MM.1S (cell line): ENCODE data around the gene OR1F1.

Source experiments
- CTCF ChIP-seq: fragments of 300-600 bp; sonication (generic); IDR thresholded peaks from 2 replicates; pipeline ENCODE4 v1.5.1; 2016; ENCODE audit warnings: antibody characterized with exemption, low read length, mixed read lengths
- EZH2 ChIP-seq: fragments of 300-600 bp; sonication (generic); optimal IDR thresholded peaks from 2 replicates; pipeline ENCODE3; 2017; ENCODE audit warnings: low read depth, mild to moderate bottlenecking, antibody characterized with exemption, low read length, mixed read lengths
- EZH2phosphoT487 ChIP-seq: fragments of 300-600 bp; sonication (generic); IDR thresholded peaks from 2 replicates; pipeline ENCODE4 v1.6.1; 2018; ENCODE audit warnings: antibody characterized with exemption, low read length

- TF ChIP-seq CTCF (no peak), EZH2phosphoT487 (no peak), EZH2 (no peak)
These were observed 32.0 kb upstream of the OR1F1 start for GRCh38 chr16:3155972-3156371.
